Measurements from ENCODE around the gene NNT.
"Not testable (repeated sequence)": the region's sequence is repeated elsewhere in the genome, so short reads cannot be mapped to it uniquely, and the experiment has no call there.

NNT gene

GRCh38 chr5:43582082-43583005, 20.6 kb upstream of the NNT start:
- DNase-seq (ENCODE audit: low read depth in 2 of 3, low spot score in 2 of 3) = no peak

DNA sequence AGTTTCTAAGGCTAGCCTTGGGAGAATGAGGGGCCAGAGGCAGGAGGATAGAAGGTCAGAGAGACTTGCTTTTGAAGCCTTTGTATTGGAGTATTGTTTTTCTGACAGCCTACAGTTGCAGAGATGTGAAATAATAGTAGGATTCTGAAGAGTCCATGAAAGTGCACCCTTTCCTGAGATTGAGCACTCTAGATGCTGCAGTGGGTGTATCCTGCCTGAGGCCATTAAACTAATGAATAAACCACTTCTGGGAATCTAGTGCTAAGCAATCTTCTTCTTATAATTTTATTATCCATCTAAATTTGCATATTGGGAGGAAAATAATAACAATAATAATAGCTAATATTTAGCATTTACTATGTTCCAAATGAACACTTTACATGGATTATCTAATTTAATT, 19.3 kb upstream of the NNT start:
- DNase-seq (ENCODE audit: low read depth in 2 of 3, low spot score in 2 of 3) = no peak

DNA sequence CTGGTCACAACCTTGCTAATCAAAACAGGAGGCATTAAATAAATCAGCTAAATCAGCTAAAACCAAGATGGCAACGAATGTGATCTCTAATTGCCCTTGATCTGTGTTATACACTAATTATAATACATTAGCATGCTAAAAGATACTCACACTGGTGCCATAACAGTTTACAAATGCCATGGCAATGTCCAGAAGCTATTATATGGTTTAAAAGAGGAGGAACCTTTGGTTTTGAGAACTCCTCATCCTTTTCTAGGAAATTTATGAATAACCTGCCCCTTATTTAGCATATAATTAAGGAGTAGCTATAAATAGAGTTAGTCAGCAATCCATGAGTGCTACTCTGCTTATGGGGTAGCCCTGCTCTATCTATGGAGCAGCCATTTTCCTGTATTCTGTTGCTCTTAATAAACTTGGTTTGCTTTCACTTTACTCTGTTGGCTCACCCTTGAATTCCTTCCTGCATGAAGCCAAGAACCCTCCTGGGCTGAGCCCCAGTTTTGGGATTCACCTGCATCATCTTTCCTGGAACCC, 18.7 kb upstream of the NNT start:
- no peak for DNase-seq (ENCODE audit: low read depth in 2 of 3, low spot score in 2 of 3)

GRCh38 chr5:43588842-43589241, 14.1 kb upstream of the NNT start:
- no peak for DNase-seq (ENCODE audit: low read depth in 2 of 3, low spot score in 2 of 3)

- no peak for DNase-seq (ENCODE audit: low read depth in 2 of 3, low spot score in 2 of 3)
Measured at GRCh38 chr5:43589310-43589709, 13.7 kb upstream of the NNT start.

DNA sequence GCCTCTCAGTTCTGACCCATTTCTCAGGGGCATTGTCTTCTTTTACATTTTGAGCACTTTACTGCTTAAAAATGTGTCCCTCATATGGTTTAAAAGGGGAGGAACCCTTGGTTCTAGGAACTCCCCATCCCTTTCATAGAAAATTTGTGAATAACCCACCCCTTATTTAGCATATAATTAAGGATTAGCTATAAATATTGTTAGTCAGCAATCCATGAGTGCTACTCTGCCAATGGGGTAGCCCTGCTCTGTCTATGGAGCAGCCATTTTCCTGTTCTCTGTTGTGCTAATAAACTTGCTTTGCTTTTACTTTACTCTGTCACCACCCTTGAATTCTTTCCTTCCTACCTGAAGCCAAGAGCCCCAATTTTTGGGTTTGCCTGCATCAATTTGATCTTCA, 12.3 kb upstream of the NNT start:
- no peak for DNase-seq (ENCODE audit: low read depth in 2 of 3, low spot score in 2 of 3)

GRCh38 chr5:43592363-43592762, 10.6 kb upstream of the NNT start:
- DNase-seq (ENCODE audit: low read depth in 2 of 3, low spot score in 2 of 3) = no peak

DNA sequence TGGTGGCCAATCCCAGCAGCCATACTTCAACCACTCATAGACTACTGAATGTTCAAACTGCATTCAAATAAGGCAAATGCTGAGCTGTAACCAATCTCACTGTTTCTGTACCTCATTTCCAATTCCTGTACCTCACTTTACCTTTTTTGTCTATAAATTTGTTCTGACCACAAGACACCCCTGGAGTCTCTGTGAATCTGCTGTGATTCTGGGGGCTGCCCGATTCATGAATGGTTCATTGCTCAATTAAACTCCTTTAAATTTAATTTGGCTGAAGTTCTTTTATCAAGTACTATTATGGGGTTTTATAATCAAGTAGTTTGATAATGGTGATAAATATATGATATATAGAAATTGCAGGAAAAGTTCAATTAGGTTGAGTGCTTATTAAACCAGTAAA, 4.1 kb upstream of the NNT start:
- DNase-seq (ENCODE audit: low read depth in 2 of 3, low spot score in 2 of 3) = not testable (repeated sequence)

- DNase-seq (ENCODE audit: low read depth in 2 of 3, low spot score in 2 of 3) = no peak
Measured at GRCh38 chr5:43601454-43602260, 1.3 kb upstream of the NNT start.

DNA sequence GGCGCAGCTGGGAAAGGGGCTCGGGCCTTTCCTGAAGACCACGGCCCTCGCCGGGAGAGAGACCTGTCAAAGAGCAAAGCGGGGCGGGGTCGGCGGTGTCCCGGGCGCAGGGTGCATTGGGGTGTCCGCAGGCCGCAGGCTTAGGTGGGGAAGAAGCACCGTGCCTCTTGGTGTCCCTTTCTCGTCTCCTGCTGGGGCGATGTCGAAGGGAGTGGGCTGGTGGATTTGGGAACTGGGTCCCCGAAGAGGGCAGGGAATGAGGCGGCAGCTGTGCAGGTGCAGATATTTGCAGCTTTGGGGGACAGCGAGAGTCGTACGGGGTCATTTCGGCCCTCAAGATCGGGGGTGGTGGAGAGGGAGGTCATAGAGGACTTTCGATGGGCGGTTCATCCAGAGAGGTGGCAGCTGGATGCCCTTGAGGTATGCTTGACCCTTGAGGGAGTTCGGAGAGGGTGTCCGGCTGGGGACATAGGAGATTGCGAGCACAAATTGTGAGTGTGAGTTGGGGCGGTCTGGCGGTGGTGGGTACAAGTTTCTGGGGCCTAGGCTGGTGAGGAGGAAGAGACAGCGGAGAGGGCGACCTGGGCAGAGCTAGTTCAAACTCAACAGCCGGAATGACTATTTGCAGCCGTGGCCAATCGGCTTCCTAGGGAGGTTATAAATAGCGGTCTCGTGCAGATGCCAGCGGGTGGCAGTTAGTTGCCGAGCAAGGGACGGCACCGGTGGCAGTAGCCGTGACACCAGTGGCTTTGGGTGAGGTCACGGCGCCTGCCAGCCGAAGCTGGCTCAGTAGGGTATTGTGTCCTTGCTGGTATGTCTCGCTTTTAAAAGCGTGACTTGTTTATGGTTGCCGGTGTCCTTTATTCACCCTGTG, 601 bp downstream of the NNT start:
- peak; percentile 21 to 45 (median 44) for DNase-seq (ENCODE audit: low read depth in 2 of 3, low spot score in 2 of 3)

DNA sequence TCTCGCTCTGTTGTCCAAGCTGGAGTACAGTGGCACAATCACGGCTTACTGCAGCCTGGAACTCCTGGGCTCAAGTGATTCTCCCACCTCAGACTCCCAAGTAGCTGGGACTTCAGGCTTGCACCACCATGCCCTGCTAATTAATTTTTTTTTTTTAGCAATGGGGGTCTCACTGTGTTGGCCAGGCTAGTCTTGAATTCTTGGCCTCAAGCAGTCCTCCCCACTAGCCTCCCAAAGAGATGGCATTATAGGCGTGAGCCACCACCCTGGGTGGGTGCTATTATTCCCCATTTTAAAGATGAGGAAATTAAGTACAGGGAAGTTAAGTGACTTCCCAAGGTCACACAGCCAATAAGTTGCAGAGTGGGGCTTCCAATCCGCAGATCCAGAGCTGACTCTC, 1.7 kb downstream of the NNT start:
- DNase-seq (ENCODE audit: low read depth in 2 of 3, low spot score in 2 of 3) = no peak

DNA sequence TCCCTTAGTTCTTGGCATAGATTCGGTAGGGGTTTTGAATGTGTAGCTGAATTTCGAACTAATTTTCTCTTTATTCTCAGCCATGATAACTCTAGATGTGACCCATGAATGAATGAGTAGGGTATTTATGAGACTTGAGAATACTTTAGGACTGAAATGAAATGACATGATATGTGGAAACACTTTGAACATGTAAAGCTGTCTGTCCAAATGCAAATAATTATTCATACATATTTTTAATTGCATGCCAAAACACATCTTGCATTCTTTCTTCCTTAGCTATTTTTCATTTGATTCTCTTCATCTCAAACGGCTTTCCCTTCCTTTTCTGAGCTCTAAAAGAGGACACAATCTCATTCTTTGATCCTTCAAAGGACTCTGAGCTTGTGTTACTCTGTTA, 3.4 kb downstream of the NNT start:
- no peak for DNase-seq (ENCODE audit: low read depth in 2 of 3, low spot score in 2 of 3)

DNA sequence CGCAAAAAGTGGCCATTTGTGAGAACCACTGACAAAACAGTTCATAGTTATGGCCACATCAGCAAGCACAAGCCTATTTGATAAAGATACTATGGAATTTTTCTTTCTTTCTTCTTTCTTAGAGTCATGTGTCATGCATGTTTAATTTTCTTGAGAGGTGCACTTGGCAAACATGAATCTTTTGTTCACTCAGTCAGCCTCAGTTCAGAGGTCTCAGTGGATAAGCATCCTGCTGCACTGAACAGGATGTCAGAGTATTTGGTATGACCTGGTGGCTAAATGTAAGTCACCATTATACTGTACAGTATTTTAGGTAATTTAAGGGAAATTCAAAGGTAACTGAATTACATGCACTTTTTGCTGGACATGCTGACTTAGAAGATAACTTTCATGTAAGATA, 5.4 kb downstream of the NNT start:
- DNase-seq (ENCODE audit: low read depth in 2 of 3, low spot score in 2 of 3) = no peak

DNA sequence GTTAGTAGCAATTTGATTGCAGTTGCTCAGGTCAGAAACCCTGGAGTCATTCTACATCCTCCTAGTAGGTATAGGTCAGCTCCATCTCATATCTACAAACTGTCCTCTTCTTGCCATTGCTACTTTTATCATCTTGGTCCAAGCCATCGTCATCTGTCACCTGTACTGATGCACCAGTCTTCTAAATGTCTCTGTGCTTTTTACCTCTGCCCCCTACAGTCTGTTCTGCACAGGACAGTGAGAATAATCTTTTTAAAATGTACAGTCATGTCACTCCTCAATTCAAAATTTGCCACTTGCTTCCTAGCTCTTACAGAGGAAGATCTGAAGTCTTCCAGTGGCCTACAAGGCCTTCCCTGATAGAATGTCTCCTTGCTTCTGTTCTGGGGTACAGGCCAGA, 6.8 kb downstream of the NNT start:
- DNase-seq (ENCODE audit: low read depth in 2 of 3, low spot score in 2 of 3) = no peak

GRCh38 chr5:43613370-43613769, 10.4 kb downstream of the NNT start:
- no peak for DNase-seq (ENCODE audit: low read depth in 2 of 3, low spot score in 2 of 3)

- no peak for DNase-seq (ENCODE audit: low read depth in 2 of 3, low spot score in 2 of 3)
Measured at GRCh38 chr5:43615445-43616184, 12.6 kb downstream of the NNT start.

GRCh38 chr5:43616535-43616934, 13.6 kb downstream of the NNT start:
- DNase-seq (ENCODE audit: low read depth in 2 of 3, low spot score in 2 of 3) = no peak

GRCh38 chr5:43619380-43619779, 16.4 kb downstream of the NNT start:
- no peak for DNase-seq (ENCODE audit: low read depth in 2 of 3, low spot score in 2 of 3)

DNA sequence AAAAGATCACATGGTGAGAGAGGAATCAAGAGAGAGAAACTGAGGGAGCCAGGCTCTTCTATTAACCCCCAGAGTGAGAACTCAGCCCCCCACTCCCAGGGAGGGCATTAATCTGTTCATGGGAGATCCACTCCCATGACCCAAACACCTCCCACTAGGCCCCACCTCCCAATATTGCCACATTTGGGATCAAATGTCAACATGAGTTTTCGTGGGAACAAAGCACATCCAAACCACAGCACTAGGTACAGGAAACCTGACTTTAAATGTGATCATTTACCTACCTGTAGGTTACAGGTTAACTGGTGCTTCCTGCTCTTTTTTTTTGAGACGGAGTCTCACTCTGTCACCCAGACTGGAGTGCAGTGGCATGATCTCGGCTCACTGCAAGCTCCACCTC, 16.9 kb downstream of the NNT start:
- DNase-seq (ENCODE audit: low read depth in 2 of 3, low spot score in 2 of 3) = no peak

DNA sequence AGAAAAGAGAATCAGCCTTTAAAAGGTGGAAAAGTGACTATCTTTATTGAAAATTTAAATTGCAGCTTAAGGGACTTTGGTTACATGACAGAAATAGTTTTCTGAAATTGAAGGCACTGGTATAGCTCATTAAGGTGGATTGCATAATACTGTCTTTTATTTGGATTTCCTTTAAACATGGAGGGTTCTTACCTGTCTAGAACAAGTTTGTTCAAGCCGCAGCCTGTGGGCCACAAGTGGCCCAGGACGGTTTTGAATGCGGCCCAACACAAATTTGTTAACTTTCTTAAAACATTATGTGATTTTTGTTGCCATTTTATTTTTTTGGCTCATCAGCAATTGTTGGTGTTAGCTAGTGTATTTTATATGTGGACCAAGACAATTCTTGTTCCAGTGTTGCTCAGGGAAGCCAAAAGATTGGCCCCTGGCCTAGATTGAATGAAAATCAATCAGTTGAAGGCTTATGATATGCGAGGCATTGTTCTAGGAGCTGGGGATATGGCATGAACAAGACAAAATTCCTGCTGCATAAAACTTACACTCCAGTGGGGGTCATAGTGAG, 18.0 kb downstream of the NNT start:
- DNase-seq (ENCODE audit: low read depth in 2 of 3, low spot score in 2 of 3) = no peak
